Thoracic aorta (tissue), 2 donors: Measurements from ENCODE around the gene BABAM2. TPM values are rescaled to one million over a fixed set of nuclear protein-coding genes. Genes with fewer than 3 reads are reported as not detected.
"Not testable (repeated sequence)": the region's sequence is repeated elsewhere in the genome, so short reads cannot be mapped to it uniquely, and the experiment has no call there.

Experiments used
- ATAC-seq: fragments of 150-250 bp; one replicate; pipeline ENCODE4 v1.8.0; 2017; ENCODE audit warnings: low read depth; ENCODE audit not compliant: insufficient number of reproducible peaks, low FRiP score
- DNase-seq: peaks from one replicate; pipeline ENCODE4 v3.0.0-alpha.2; 2020; ENCODE audit warnings: low spot score
- H3K27ac ChIP-seq, 2 donors: fragments of 200-600 bp; sonication (generic); 1 replicate in 1 of 2; 2 replicates in 1 of 2; pipeline ENCODE4 v1.5.1; 2016; ENCODE audit warnings: mild to moderate bottlenecking in 2 of 2, moderate library complexity in 2 of 2
- H3K27me3 ChIP-seq: fragments of 200-600 bp; sonication (generic); replicated peaks from 2 replicates; pipeline ENCODE4 v1.6.0; 2016; ENCODE audit warnings: mild to moderate bottlenecking; ENCODE audit not compliant: insufficient read depth
- H3K36me3 ChIP-seq: fragments of 200-600 bp; sonication (generic); one replicate; pipeline ENCODE4 v1.5.1; 2016
- H3K4me1 ChIP-seq, 2 donors: fragments of 200-600 bp; sonication (generic); 1 replicate in 1 of 2; 2 replicates in 1 of 2; pipeline versions ENCODE4 v1.5.1 to v1.6.0; 2016; ENCODE audit warnings: low read depth in 2 of 2, mild to moderate bottlenecking in 1 of 2; ENCODE audit not compliant: control insufficient read depth in 1 of 2
- H3K4me3 ChIP-seq: fragments of 200-600 bp; sonication (generic); 2 replicates; pipeline ENCODE4 v1.5.1; 2016; ENCODE audit warnings: mild to moderate bottlenecking
- H3K9me3 ChIP-seq: fragments of 200-600 bp; sonication (generic); 2 replicates; pipeline ENCODE4 v1.5.1; 2016
- CTCF ChIP-seq: fragments of 200-600 bp; sonication (generic); IDR thresholded peaks from one replicate; pipeline ENCODE4 v1.5.1; 2019; ENCODE audit warnings: antibody characterized with exemption
- total RNA-seq, 2 donors: library from RNA; depleted of rRNA; stranded (reverse); fragments of >200 nt; gene quantifications; one replicate each; pipeline versions ENCODE4 v1.1.0 to v1.2.3, GENCODE V29; 2016

The BABAM2 gene
- total RNA-seq, 2 donors from 2014 or later = 24.7 to 32.8 TPM

GRCh38 chr2:28021898-28022297 lies 131.4 kb downstream of the BABAM2 start:
- DNase-seq (no peak), ATAC-seq (no peak)
- Histone ChIP-seq H3K27me3 (no peaks in the 10 kb centered on the region), H3K36me3 (peaks cover 4% of the 10 kb centered on the region), H3K27ac (no peak overlapping the region), H3K4me1 (no peaks in the 10 kb centered on the region), H3K9me3 (no peaks in the 10 kb centered on the region), H3K4me3 (no peak overlapping the region)
- no peak for TF ChIP-seq CTCF

DNA sequence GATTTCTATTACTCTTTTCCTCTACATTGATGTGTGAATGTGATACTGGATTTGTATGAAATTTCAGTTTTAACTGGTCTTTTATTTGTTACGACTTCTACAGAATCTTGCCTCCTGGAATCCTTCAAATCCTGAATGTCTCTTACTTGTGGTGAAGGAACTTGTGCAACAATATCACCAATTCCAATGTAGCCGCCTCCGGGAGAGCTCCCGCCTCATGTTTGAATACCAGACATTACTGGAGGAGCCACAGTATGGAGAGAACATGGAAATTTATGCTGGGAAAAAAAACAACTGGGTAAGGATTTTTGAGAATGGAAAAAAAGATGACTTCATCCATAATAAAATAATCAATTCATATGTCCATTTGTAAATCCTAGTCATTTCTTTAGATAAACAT lies 134.6 kb downstream of the BABAM2 start:
- no peak for DNase-seq
- ATAC-seq = no peak
- Histone ChIP-seq H3K4me3 (no peak overlapping the region), H3K4me1 (no peaks in the 10 kb centered on the region), H3K36me3 (peaks cover 4% of the 10 kb centered on the region), H3K27me3 (no peaks in the 10 kb centered on the region), H3K27ac (no peak overlapping the region), H3K9me3 (no peaks in the 10 kb centered on the region)
- no peak for TF ChIP-seq CTCF

DNA sequence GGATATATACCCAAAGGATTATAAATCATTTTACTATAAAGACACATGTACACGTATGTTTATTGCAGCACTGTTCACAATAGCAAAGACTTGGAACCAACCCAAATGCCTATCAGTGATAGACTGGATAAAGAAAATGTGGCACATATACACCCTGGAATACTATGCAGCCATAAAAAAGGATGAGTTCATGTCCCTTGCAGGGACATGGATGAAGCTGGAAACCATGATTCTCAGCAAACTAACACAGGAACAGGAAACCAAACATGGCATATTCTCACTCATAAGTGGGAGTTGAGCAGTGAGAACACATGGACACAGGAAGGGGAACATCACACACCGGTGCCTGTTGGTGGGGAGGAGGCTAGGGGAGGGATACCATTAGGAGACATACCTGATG lies 135.7 kb downstream of the BABAM2 start:
- ATAC-seq, H3K36me3 ChIP-seq, H3K4me3 ChIP-seq, H3K27ac ChIP-seq, H3K27me3 ChIP-seq, H3K4me1 ChIP-seq, H3K9me3 ChIP-seq, DNase-seq: not testable (repeated sequence)

DNA sequence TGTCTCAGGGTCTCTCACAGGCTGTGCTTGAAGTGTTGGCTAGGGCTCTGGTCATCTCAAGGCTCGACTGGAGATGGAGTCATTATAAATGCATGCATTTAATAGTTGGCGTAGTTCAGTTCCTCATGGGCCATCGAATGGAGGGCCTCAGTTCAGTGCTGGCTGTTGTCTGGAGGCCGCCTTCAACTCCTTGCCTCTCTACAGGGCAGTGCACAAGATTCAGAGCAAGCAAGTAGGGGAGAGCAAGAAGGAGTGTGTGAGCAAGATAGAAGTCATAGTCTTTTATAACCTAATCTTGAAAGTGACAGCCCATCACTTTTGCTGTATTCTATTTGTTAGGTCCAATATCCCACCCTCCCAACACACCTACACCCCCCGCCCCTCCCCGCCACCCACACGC lies 137.5 kb downstream of the BABAM2 start:
- no peak for ATAC-seq

GRCh38 chr2:28030600-28030999 lies 140.1 kb downstream of the BABAM2 start:
- TF ChIP-seq CTCF = no peak

More for the DNA sequence above, 137.5 kb downstream of the BABAM2 start:
- peaks cover 0 to 12% of the 10 kb centered on the region in 2 donors for H3K4me1 ChIP-seq
- no peaks in the 10 kb centered on the region for H3K27me3 ChIP-seq
- H3K36me3 ChIP-seq = peaks cover 4% of the 10 kb centered on the region
- H3K9me3 ChIP-seq = no peaks in the 10 kb centered on the region
- H3K27ac ChIP-seq = no peak overlapping the region
- no peak for TF ChIP-seq CTCF
- H3K4me3 ChIP-seq = no peak overlapping the region
- DNase-seq = no peak

DNA sequence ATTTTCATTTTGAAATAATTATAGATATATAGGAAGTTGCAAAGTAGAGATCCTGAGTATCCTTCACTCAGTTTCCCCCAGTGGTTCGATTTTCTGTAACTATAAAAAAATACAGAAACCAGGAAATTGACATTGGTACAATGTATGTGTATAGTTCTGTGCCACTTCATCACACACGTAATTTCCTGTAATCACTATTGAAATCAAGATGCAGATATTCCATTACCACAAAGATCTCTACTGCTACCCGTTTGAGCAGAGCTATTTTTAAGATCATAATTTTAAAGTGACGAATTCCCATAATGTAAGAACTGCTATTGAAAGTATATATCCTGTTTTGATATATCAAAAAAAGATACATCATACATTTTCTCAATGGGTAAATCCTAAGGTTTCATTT lies 142.3 kb downstream of the BABAM2 start:
- DNase-seq = no peak
- TF ChIP-seq CTCF = no peak
- no peaks in the 10 kb centered on the region for H3K36me3 ChIP-seq
- no peak overlapping the region for H3K4me3 ChIP-seq
- no peak for ATAC-seq
- no peaks in the 10 kb centered on the region for H3K9me3 ChIP-seq
- H3K27ac ChIP-seq = no peak overlapping the region
- H3K4me1 ChIP-seq = peaks cover 0 to 12% of the 10 kb centered on the region in 2 donors
- H3K27me3 ChIP-seq = no peaks in the 10 kb centered on the region

More at GRCh38 chr2:28030600-28030999, 140.1 kb downstream of the BABAM2 start:
- H3K27me3 ChIP-seq = no peaks in the 10 kb centered on the region
- peaks cover 0 to 12% of the 10 kb centered on the region in 2 donors for H3K4me1 ChIP-seq
- ATAC-seq (peak; percentile 46), DNase-seq (no peak)
- peaks cover 2% of the 10 kb centered on the region for H3K36me3 ChIP-seq
- H3K27ac ChIP-seq = peak overlapping the region in 1 of 2 donors; percentile 38
- no peaks in the 10 kb centered on the region for H3K9me3 ChIP-seq
- no peak overlapping the region for H3K4me3 ChIP-seq
